HG03280 (cell line): ENCODE measurements around the gene SMG6.
"Not testable (repeated sequence)": the region's sequence is repeated elsewhere in the genome, so short reads cannot be mapped to it uniquely, and the experiment has no call there.

ENCODE experiments used
- ATAC-seq: cut with Tn5 transposase; IDR thresholded peaks from one replicate; pipeline ENCODE4 v1.9.1; 2021; ENCODE audit warnings: mild to moderate bottlenecking, moderate library complexity; ENCODE audit not compliant: unreplicated experiment

The SMG6 gene

DNA sequence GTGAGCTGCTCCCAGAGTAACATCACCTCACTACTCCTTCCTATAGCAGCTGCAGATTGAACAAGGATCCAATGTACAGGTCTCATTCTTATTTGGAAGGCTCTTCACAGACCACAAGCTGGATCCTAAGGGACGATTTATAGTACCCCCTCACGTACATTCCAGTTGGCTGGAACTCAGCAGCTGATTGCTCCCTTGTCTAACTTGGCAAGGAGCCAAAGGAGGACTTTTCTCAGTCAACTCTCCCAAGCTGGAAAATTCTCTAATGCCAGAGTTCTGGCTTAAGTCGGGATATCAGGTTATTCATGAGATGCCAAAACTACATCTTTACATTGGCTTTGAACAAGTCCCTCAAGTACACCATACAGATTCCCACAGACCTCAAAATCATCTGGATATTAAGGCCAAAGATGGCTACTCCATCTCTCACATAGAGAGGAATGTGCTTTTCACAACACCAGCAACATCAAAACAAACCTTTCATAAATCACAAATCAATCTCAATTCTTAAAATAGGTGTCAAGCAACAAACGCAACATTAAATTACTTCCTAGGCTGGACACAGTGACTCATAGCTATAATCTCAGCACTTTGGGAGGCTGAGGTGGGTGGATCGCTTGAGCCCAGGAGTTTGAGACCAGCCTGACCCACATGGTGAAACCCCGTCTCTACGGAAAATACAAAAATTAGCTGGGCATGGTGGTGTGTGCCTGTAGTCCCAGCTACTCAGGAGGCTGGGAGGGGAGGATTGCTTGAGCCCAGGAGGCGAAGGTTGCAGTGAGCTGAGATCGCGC lies 39.3 kb downstream of the SMG6 start:
- no peak for ATAC-seq

DNA sequence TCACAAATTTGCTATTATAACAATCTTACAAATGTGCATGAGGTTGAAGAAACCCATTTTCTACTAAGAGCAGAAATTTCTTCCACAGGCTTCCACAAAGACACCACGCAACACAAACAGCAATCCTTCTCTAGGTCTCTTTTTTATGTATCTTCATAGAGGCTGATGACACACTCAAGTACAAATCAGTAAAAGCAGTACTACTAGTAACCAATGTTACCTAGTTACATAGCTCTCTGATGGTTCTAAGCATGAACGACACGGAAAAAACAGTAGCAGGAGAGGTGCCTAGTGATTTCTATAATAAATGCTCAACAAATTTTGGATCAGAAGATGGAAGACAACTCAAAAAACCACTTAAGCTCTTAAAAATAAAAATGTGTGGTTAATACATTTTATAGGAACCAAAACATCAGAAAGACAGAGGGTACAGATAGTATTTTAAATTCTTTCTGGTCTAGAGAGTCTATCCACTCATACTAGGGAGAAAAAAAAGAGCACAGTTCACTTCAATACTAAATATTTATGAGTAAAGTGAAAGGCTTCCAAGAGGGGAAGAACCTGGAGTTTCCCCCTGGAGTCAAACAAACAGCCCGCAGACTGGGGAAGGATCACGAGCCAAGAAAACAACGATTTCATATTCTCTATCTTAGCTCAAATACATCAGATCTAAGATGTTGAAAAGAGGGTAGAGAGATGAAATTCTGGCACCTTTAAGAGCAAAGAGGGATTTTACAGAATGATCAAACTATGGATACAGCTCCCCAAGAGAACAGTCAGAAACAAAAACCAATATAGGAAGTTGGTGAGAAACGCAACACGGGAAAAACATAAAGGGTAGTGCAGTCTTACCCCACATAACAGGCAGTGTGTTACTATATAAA lies 40.2 kb downstream of the SMG6 start:
- no peak for ATAC-seq

DNA sequence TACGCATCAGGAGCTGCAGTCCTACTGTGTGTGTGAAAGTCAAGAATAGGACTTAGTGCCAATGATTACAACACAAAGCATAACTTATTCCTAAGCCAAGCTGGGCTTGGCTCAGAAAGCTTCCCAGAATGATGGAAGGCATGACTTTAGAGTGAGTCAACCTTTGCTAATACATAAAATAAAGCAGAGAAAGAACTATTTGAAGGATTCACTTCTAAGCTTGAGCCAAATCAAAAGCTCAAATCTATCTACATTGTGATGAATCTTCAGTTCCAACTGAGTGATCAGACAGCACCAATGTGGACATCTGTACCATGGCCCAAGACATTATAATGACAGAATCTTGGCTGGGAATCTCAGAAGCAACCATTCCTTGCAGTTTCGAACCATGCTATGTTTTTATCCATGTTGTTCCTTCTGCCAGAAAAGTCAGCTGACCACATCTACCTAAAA lies 41.4 kb downstream of the SMG6 start:
- no peak for ATAC-seq

DNA sequence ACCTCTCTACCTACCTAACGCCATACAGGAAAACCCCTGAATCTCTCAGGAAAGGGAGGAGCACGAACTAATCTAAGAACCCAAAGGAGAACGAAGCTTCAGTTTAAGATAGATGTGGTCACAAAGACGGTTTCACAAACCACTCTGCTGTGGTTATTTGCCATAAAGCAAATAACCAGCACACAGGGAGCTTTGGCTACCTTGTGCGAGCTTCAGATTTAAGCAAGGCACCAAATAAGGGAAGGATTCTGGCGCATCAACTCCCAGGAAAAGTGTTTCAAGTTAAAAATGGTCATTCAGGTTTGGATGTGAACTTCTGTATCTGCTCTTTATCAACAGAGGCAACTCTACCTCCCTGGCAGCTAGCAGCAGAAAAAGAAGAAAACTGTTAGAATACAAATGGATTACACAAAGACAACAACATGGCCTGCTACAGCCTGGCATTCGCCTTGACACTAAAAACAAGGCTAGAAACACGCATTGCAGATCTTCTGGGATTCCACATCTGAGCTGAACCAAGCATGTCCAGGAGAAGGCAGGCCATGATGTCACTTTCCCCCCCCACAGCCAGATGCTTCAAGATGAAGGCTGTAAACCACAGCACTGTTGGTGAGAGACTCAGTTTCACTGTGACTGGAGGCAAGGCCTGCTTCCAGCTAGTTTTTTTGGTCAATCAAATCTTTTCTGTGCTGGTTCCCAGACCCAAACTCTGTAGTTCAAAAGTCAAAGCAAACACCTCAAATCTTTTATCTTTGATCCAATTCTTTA lies 43.6 kb downstream of the SMG6 start:
- peak; percentile 80 for ATAC-seq

DNA sequence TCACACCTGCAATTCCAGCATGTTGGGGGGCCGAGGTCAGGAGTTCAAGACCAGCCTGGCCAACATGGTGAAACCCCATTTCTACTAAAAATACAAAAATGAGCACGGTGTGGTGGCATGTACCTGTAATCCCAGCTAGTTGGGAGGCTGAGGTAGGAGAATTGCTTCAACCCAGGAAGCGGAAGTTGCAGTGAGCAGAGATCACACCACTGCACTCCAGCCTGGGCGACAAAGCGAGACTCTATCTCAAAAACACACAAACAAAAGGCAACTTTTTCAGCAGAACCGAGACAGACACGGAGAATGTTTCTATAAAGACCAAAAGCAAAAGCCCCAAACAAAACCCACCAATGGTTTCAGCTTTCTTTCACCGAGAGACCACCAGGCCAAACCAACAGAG lies 44.8 kb downstream of the SMG6 start:
- ATAC-seq: not testable (repeated sequence)

DNA sequence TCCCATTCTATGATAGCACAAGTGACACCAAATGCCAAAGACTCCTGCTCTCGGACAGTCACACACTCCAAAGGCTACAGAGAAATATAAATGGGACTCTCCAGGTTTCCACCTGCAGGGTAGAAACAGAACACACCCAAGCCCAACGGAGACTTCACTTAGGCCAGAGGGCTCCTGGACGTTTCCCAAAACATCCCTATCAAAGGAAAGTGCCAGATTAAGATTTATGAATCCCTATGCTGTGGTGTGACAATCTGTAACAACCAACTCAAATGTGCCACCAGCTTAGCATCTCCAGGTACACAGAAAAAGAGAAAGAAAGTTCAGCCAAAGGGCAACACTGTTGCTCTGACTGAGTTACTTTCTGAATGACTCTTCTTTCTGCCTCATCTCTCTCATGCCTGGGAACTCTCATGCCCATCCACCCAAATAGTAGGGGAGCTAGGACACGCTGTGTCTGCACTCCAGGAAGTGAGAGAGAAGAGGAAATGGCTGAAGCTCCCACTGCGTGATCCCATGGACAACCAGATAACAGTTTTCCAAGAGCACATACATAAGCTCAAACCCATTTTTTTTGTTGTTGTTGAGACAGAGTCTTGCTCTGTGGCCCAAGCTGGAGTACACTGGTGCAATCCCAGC lies 49.7 kb downstream of the SMG6 start:
- ATAC-seq: peak; percentile 80

DNA sequence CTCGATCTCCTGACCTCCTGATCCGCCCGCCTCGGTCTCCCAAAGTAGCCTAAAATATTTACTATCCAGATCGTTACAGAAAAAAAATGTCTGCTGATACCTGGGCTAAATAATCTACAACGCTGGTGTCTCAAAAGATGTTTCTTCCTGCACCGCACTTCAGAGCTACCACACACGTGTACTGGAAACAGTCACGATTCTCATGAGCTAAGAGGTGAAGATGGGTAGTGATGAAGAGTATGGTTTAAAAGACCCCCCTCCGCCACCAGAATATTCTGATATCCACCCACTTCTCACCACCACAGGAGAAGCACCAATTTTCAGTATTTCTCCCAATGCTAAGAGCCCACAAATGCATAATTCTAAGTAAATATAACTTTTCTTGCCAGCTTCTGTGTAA lies 50.2 kb downstream of the SMG6 start:
- no peak for ATAC-seq

DNA sequence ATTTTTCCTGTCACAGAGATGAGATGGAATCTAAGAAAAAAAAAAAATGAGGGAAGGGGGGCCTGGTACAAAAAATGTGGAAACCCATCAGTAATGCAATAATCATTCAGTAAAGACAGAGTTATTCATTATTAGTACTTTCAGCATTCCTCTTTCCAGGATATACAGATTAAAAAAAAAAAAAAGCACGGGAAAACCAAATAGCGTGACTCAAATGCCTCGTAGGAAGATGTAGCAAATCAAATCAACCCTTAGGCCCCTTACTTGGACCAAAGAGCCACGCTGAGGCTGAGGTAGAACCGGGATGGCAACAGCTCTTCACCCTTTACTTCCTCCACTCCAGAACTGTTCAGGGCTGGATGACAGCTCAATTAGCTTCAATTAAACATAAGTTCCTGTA lies 52.5 kb downstream of the SMG6 start:
- ATAC-seq: no peak

DNA sequence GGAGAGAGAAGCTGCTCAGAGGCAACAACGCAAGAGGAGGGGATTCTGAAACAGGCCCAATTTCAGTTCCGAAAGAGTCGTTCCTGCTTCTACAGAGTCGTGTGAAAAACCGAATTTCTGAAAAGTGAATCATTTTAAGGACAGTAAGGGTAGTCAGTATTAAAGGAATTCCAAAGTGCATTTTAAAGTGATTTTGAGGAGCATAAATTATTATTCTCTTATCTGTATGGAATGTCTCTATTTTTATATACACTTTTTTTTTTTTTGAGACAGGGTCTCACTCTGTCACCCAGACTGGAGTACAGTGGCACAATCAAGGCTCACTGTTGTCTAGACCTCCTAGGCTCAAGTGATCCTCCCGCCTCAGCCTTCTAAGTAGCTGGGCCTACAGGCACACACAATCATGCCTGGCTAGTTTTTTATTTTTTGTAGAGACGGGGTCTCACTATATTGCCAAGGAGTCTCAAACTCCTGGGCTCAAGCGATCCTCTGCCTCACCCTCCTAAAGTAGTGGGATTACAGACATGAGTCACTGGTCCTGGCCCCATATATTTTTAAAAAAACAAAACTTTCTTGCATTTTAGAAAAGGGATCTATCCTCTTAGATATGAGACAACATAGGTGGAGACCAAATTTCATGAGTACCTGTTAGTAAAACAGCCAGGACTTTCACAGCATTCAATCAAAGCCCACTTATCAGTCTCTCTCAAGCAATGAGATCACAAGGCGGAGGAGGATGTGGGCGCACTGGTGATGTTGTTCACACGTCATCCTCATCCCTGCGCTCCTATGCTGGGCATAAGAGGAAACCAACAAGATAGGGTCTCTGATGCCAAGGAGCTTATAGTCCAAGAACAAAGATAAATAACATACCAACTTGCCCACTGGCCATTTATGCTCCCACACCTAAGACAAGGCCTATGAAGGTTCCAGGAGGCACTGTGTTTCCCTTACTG lies 53.2 kb downstream of the SMG6 start:
- no peak for ATAC-seq

DNA sequence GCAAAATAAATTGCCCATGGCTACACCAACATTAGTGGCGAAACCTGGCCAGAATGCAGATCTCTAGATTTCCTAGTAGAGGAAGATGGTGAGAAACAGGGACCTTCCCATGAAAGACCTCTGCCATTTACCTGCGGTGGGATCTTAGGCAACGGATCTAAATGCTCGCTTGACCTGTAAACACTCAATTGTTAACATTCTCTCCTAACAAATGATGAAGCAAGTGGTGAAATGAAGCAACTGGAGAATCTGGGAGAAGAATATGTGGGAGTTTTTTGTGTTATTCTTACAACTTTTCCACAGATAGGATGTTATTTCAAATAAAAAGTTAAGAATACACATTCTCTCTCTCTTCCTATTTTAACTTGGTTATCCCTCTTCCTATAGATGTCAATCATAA lies 56.6 kb downstream of the SMG6 start:
- no peak for ATAC-seq

DNA sequence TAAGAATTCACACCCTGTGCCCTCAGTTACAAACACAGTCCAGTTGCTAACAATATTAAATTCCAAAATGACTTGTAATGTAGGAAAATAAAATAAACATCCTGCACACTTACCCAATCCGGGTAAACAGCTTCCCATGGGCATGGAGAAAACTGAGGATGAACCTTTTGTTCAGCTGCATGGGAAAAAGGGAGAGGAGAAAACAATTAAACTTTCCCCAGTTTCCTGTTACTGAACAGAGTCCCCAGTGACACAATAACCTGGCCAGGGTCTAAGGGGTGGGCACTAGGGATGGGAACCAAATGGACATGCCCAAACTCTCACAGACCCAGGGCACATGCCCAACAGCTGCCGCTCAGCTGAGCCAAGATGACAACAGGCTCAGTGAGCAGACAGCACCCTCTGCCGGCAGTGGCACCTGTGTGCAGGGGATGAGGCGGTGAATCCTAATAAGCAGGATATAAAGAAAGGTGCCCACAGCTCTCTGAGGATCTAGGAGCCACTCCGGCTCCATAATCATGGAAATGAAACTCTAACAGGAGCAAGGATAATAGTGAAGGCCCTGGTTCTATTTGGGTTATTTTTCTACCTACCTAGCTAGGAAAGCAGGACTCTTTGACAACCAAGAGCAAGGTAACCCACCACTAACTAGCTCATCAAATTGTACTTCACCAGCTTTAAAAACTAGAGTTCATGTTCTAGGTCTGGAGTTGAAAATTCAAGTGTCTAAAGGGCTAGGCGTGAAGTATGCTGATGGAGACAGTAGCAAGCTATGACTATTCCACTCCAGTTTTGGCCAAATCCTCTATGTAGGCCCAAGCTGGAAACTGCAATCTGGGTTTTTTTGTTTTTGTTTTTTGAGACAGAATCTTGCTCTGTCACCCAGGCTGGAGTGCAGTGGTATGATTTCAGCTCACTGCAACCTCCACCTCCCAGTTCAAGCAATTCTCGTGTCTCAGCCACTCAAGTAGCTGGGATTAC lies 58.8 kb downstream of the SMG6 start:
- ATAC-seq: peak; percentile 55

DNA sequence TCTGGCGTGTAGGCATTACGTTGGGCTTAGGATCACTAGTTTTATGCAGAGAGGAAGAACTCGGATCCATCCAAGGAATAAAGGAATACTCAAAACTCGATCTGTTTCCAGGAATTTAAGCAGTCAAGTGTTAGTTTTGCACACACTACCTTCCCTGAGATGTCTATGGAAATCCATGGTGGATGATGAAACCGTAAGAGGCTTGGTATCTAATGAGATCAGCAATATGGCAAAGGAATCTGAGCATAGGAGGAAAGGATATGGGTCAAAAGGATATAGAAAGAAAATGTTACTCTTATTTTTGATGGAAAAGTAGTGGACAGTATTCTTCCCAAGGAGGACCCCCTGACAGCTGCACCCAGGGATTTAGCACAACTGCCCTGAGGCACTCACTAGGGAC lies 59.6 kb downstream of the SMG6 start:
- no peak for ATAC-seq

DNA sequence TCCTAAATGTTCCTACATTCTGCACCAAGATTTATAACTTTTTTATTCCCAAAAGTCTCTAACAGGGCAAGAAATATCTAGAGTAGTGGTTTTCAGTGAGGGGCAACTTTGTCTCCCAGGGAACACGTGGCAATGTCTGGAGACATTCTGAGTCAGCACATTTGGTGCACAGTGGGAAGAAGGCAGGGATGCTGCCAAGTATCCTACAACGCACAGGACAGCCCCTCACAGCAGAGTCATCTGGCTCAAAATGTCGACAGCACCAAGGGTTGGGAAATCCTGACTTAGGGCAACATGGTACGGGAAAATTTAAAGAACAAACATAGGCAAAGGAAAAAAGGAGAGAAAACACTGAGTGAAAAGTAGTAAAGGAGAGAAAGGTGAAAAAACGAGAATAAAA lies 61.8 kb downstream of the SMG6 start:
- no peak for ATAC-seq

DNA sequence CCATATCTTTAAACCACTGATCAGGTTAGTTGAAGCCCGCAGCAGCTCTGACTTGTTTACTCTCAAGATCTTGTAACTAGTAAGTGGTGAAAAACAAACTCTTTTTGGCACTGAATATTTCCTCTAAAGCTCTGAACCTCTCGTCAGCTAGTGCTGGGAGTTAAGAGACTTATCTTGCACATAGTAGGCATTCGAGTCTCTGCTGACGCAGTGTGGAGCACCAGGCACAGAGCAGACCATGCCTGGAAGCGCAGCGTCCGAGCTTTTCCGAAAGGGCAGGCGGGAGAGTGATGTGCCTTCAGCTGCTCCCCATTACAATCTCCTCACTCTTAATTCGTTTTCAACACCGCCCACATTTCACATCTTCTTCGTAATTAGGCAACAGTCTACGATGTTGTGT lies 63.0 kb downstream of the SMG6 start:
- no peak for ATAC-seq

DNA sequence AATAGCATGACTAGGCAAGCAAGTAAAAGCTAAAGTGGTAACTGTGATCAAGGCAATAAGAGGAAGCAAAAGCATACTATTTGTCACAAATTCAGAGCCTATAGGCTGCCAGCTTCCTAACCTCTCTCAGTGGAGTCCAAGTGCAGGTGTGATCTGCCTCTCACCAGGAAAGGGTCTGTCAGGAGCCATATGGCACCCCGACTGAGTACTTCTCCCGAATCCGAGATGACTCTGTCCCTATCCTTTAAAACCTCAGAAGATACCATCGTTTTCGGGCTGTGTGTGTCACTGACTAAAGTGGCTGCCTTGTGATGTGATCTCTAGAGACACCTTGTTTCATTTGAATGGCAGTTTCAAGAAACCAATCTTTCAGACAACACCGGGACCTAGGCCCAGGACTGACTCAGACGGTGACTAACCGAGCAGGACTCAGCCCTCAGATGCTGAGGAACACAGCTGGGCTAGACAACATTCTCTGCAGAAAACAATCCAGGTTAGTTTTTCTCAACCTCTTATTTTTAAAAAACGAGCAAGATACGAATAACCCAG lies 63.6 kb downstream of the SMG6 start:
- ATAC-seq: peak; percentile 61

DNA sequence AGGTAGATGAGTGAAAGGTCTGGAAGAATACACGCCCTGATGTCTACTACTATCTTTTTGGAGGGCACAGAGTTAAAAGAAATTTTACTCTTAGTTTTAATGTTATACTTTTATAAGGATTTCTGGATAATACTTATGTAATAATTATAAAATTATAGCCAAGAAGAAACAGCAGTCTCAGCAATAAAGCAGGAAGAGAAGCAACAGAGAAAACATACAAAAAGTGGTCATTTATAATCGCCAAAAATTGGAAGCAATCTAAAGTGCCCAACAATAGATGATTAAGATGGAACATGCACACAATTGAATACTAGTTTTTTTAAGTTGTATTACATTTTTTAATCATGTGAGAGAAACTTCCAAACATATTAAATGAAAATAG lies 64.4 kb downstream of the SMG6 start:
- no peak for ATAC-seq

DNA sequence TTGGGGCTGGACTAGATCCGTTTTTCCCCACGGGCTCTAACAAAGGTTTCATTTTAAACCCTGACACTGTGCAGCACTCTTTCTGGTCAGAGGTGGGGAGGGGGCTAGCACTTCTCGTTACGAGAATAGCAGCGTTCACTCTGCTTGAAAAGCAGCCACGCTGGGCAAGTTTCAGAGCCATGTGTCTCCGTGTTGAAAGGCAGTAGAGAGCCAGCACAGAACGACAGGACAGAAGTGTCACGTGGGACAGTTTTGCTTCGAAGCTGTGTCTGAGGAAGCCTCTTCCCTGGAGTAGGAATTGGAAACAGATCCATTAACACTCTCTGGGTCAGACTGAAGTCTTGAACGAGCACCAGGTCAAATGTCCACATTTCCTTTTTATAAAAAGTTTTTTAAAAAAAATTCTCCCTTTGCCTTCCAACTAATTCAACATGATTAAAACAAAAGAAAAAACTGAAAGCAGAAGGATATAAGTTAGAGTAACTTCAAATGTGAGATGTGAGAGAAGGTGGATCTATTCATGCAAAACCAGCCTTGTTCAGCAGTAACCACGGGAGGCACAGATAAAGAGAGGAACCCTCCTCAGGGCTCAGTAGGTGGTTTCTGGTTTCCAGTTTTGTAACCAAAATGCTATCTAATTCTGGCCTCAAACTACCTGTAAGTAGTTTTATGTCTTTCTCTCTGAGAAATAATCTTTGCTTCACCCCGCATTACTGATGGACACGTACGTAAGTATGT lies 65.0 kb downstream of the SMG6 start:
- ATAC-seq: peak; percentile 44

DNA sequence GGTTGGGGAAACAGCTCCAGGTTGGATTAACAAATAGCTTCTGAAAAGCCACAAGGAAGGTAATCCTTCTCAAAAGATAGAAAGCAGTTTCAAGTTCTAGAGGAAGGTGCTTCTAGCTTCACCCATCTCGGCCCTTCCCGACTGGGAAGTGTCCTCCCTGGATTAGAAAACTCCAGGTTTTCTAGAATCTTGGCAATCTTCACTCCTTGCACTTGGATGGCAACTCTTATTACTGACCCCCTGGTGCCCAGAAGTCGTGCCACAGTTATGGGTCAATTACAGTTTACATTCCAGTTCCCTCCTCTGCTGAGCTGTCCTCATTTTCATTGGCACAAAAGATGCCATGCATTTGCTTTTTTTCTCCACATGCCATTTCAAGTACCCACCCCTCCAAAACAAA lies 65.6 kb downstream of the SMG6 start:
- no peak for ATAC-seq
